Glomerular endothelial cell (primary cell): ENCODE measurements around the gene ENPP1. TPM values are rescaled to one million over a fixed set of nuclear protein-coding genes. Genes with fewer than 3 reads are reported as not detected.

ENCODE experiments used
- total RNA-seq: library from RNA; depleted of rRNA; stranded (reverse); fragments of >200 nt; gene quantifications from 2 replicates; pipeline ENCODE4 v1.2.3, GENCODE V29; 2015

Gene ENPP1
- total RNA-seq, 1 donor from 2014 or later, result 1.2 TPM

Other genes with a start within 250 kb of the ENPP1 start
- not detected in 2 replicates for gene ARG1, start 234.8 kb upstream of the ENPP1 start, total RNA-seq
- 19.0 and 20.9 TPM in 2 replicates for gene MED23, start 179.8 kb upstream of the ENPP1 start, total RNA-seq
- not detected in 2 replicates for gene ENPP3, start 170.7 kb upstream of the ENPP1 start, total RNA-seq
- gene OR2A4, start 106.6 kb upstream of the ENPP1 start, total RNA-seq, result 0.10 TPM in 1 of 2 replicates, not detected in the other
- 0.05 TPM in 1 of 2 replicates, not detected in the other for gene CTAGE9, start 97.0 kb upstream of the ENPP1 start, total RNA-seq
- 551 and 1,253 TPM in 2 replicates for gene CCN2, start 143.4 kb downstream of the ENPP1 start, total RNA-seq